ENCODE results near the gene GPR32. TPM values are rescaled to one million over a fixed set of nuclear protein-coding genes. Genes with fewer than 3 reads are reported as not detected.

The GPR32 gene
- total RNA-seq, 4 donors from 2014 or later, result not detected

DNA sequence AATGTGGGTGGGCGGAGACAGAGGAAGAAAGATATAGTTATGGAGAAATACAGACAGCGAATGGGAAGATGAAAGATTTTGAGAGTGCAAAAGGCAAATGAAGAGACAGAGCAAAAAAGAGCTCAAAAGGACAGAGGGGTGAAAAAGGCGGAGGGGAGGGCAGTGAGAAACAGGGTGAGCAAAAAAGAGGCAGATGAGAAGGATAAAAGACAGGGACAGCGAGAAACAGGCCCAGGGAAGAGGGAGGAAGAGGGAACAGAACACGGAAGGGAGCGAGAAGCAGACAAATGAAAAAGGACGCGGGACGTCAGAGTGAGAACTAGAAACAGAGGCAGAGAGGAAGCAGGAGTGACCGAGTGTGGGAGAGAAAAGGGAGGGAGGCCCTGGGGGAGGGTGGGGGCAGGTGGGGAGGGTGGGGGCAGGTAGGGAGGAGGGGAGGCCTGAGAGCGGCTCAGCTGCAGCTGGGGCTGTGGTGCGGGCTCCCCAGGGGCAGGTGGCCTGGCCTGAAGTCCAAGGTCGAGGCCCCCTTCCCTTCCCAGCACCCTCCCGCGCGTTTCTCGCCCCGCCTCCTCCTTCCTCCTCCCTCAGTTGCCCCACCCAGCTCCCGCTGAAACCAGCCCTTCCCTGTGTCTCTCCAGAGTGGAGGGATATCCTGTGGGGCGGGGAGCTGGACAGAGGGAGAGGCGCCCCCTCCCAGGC is 50.4 kb downstream of the GPR32 start:
- no peak for TF ChIP-seq POLR2A (IDR thresholded peaks at IDR 0.05)
- no peak for TF ChIP-seq CTCF (IDR thresholded peaks at IDR 0.05)
- Histone ChIP-seq H3K9me3 (no peaks in the 10 kb centered on the region), H3K4me3 (replicated peaks in 1 of 3) (no peak overlapping the region), H3K36me3 (no peaks in the 10 kb centered on the region), H3K27ac (no peak overlapping the region), H3K27me3 (peaks cover 4% of the 10 kb centered on the region), H3K4me1 (peaks cover 0 to 14% of the 10 kb centered on the region in 2 donors)
- intact Hi-C loops (cut with DNase I), result no loop called here
- DNase-seq, result no peak
- WGBS, 2 donors, result 10 to 12% methylated on average over 18 to 21 of the region's 21 CpGs

DNA sequence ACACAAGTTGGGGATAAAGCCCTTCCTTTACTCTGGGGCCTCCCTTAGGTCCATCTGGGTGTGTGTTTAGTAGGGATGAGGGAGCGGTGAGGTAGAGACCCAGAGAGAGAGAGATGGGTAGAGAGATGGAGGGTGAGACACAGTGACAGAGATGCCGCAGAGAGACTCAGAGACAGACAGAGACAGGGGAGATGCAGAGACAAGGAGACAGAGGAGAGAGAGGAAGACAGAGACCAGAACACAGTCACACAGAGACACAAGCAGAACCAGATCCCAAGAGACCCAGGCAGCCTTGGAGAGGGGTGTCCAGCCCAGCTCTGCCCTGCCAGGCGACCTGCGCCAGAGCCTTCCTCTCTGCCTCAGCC is 51.0 kb downstream of the GPR32 start:
- Histone ChIP-seq H3K4me1 (peaks cover 0 to 14% of the 10 kb centered on the region in 2 donors), H3K4me3 (replicated peaks in 1 of 3) (no peak overlapping the region), H3K27me3 (peaks cover 4% of the 10 kb centered on the region), H3K27ac (no peak overlapping the region), H3K9me3 (no peaks in the 10 kb centered on the region), H3K36me3 (no peaks in the 10 kb centered on the region)
- no peak for DNase-seq
- intact Hi-C loops (cut with DNase I), result no loop called here
- no peak for TF ChIP-seq CTCF (IDR thresholded peaks at IDR 0.05)
- no peak for TF ChIP-seq POLR2A (IDR thresholded peaks at IDR 0.05)
- 63 to 70% methylated on average over 4 of the region's 4 CpGs for WGBS, 2 donors

Small RNA genes within 50 kb of the gene (small RNA-seq; reads per million reads assigned to genes)
- gene SNORD88A (230 reads per million, percentile 97 among the genes with 10 or more reads in this experiment), gene SNORD88B (not detected), gene SNORD88C (not detected)

Other genes starting within 250 kb of the GPR32 start
- gene LRRC4B, start 202.0 kb upstream of the GPR32 start, total RNA-seq, result 1 to 10 TPM in 3 of 4 donors, under 1 TPM in 1; 0.59 to 3.0 (median 1.6) TPM
- gene SYT3, start 130.6 kb upstream of the GPR32 start, total RNA-seq, result 1 to 10 TPM in 2 of 4 donors, under 1 TPM in 1, not detected in 1; 0.67 to 1.4 (median 1.3) TPM
- 1 to 10 TPM in 1 of 4 donors, not detected in 3; 1.7 TPM for gene C19orf81, start 121.0 kb upstream of the GPR32 start, total RNA-seq
- under 1 TPM in 2 of 4 donors, not detected in 2; 0.10 to 0.45 TPM for gene SHANK1, start 50.7 kb upstream of the GPR32 start, total RNA-seq
- 10 to 100 TPM in 1 of 4 donors, 1 to 10 TPM in 3; 5.0 to 16.0 (median 8.9) TPM for gene CLEC11A, start 47.1 kb upstream of the GPR32 start, total RNA-seq
- not detected for gene ACP4, start 20.0 kb downstream of the GPR32 start, total RNA-seq
- gene KLK1, start 53.3 kb downstream of the GPR32 start, total RNA-seq, result 1 to 10 TPM in 2 of 4 donors, under 1 TPM in 1, not detected in 1; 0.67 to 6.6 (median 6.1) TPM
- gene KLK15, start 63.1 kb downstream of the GPR32 start, total RNA-seq, result 1 to 10 TPM in 2 of 4 donors, under 1 TPM in 1, not detected in 1; 0.81 to 2.8 (median 1.8) TPM
- 1 to 10 TPM in 1 of 4 donors, under 1 TPM in 1, not detected in 2; 0.54 to 1.3 TPM for gene KLK3, start 84.5 kb downstream of the GPR32 start, total RNA-seq
- 10 to 100 TPM in 1 of 4 donors, 1 to 10 TPM in 3; 2.8 to 11.0 (median 5.0) TPM for gene KLK2, start 103.0 kb downstream of the GPR32 start, total RNA-seq
- gene KLK4, start 140.9 kb downstream of the GPR32 start, total RNA-seq, result 1 to 10 TPM in 3 of 4 donors, not detected in 1; 1.1 to 3.1 (median 1.9) TPM
- under 1 TPM in 1 of 4 donors, not detected in 3; 0.44 TPM for gene KLK5, start 182.6 kb downstream of the GPR32 start, total RNA-seq
- not detected for gene KLK6, start 199.1 kb downstream of the GPR32 start, total RNA-seq
- gene KLK7, start 213.5 kb downstream of the GPR32 start, total RNA-seq, result under 1 TPM in 2 of 4 donors, not detected in 2; 0.34 to 0.89 TPM
- gene KLK8, start 231.1 kb downstream of the GPR32 start, total RNA-seq, result under 1 TPM in 1 of 4 donors, not detected in 3; 0.78 TPM
- gene KLK10, start 249.2 kb downstream of the GPR32 start, total RNA-seq, result under 1 TPM in 1 of 4 donors, not detected in 3; 0.63 TPM

All from thyroid gland (tissue), 4 donors.